Gastrocnemius medialis (tissue), 4 donors: Measurements from ENCODE around the gene IQSEC1. TPM values are rescaled to one million over a fixed set of nuclear protein-coding genes. Genes with fewer than 3 reads are reported as not detected.

Source experiments
- ATAC-seq, 2 donors: fragments of 150-250 bp; one replicate each; pipeline ENCODE4 v1.9.1; 2016
- DNase-seq, 2 donors: peaks; one replicate each; pipeline ENCODE4 v3.0.0-alpha.2; 2019
- H3K27ac ChIP-seq, 4 donors: fragments of 200-600 bp; sonication (generic); 1 replicate in 1 of 4; 2 replicates in 3 of 4; pipeline ENCODE4 v1.5.1; 2016 to 2018; ENCODE audit warnings: mild to moderate bottlenecking in 2 of 4, moderate library complexity in 1 of 4
- H3K27me3 ChIP-seq, 3 donors: fragments of 200-600 bp; sonication (generic) in 2 of 3; 1 replicate in 1 of 3; 2 replicates in 2 of 3; pipeline versions ENCODE4 v1.5.1 to v1.6.0; 2016 to 2019; ENCODE audit warnings: mild to moderate bottlenecking in 1 of 3, moderate library complexity in 1 of 3
- H3K36me3 ChIP-seq, 2 donors: fragments of 200-600 bp; sonication (generic) in 1 of 2; one replicate each; pipeline ENCODE4 v1.5.1; 2017 to 2018
- H3K4me1 ChIP-seq, 2 donors: fragments of 200-600 bp; sonication (generic) in 1 of 2; one replicate each; pipeline ENCODE4 v1.5.1; 2016 to 2017; ENCODE audit warnings: mild to moderate bottlenecking in 2 of 2
- H3K4me3 ChIP-seq, 4 donors: fragments of 200-600 bp; sonication (generic) in 3 of 4; 1 replicate in 1 of 4; 2 replicates in 3 of 4; pipeline ENCODE4 v1.5.1; 2016 to 2019; ENCODE audit warnings: mild to moderate bottlenecking in 2 of 4
- H3K9me3 ChIP-seq, 3 donors: fragments of 200-600 bp; sonication (generic) in 2 of 3; 1 replicate in 1 of 3; 2 replicates in 2 of 3; pipeline ENCODE4 v1.5.1; 2016 to 2019
- POLR2A ChIP-seq, 2 donors: fragments of 450-650 bp; IDR thresholded peaks; one replicate each; pipeline ENCODE4 v1.6.1; 2017; ENCODE audit warnings: antibody characterized with exemption in 2 of 2, mild to moderate bottlenecking in 2 of 2, moderate library complexity in 2 of 2
- in situ Hi-C, 4 donors: fragments of 200-750 bp; cut with MboI; loops; one replicate each; pipeline versions ENCODE4 v1.15.0 to v1.8.0; 2017; ENCODE audit warnings: low sequenced_read_pairs in 4 of 4
- intact Hi-C: fragments of 100-400 bp; cut with DNase I; formaldehyde crosslinking; loops from one replicate; pipeline ENCODE4 v1.15.1; 2023; ENCODE audit warnings: low total_unique reads
- total RNA-seq, 4 donors: library from RNA; depleted of rRNA; stranded (reverse); fragments of >200 nt; gene quantifications; one replicate each; pipeline versions ENCODE4 v1.1.0 to v1.2.3, GENCODE V29; 2016
- TF ChIP-seq, protein P1 (sequence below), 5 experiments: fragments of 450-650 bp in 3 of 5; fragments of 200-600 bp in 2 of 5; sonication (generic) in 2 of 5; IDR thresholded peaks in 4 of 5; conservative IDR thresholded peaks in 1 of 5; 1 replicate in 4 of 5; 2 replicates in 1 of 5; pipeline ENCODE4 v1.5.1; 2016 to 2019; ENCODE audit warnings: antibody characterized with exemption in 5 of 5, mild to moderate bottlenecking in 3 of 5, moderate library complexity in 3 of 5

Gene IQSEC1
- total RNA-seq, 4 donors from 2014 or later = 15.2 to 31.3 (median 28.0) TPM

DNA sequence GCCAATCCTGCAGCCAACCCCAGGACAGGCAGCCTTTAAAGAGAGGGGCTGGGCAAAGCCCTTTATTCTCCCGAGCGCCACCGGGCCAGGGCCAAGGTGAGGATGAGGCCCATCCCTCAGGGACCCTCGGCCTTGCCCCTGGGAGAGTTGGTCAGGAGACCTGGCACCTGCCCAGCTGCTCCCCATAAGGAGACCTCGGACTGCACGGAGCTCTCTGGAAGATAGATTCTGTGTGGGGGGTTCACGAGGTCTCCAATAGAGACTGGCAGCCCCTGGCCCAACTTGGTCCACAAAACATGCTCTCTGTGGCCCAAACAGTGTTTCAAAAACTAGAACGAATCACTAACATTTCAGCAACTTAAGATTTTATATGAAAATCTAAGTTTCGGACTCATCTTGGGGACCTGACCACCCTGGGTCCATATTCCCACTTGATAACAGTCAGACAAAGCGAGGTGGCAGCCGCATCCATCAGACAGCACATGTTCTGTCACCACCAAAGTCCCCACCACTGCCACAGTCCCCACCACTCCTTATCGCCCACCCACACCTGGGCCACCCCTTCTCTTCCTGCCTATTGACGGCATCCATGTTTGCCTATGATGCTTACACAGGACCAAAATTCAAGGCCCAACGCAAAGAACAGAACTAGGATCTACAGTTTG is 117.4 kb downstream of the IQSEC1 start:
- Histone ChIP-seq H3K27me3 (no peaks in the 10 kb centered on the region), H3K4me1 (peaks cover 81 to 90% of the 10 kb centered on the region in 2 donors), H3K9me3 (no peaks in the 10 kb centered on the region), H3K36me3 (no peaks in the 10 kb centered on the region), H3K4me3 (no peak overlapping the region), H3K27ac (peak overlapping the region; percentile 70 to 88 (median 80))
- intact Hi-C loops (loop anchor here (1.0 to 2.0 kb wide), 2 partner anchors 29 to 39 kb away; no protein-coding TSS in a partner anchor), in situ Hi-C loops (no loop called here)
- ATAC-seq (peak in 1 of 2 donors; percentile 2), DNase-seq (no peak)
- TF ChIP-seq, protein P1, sequence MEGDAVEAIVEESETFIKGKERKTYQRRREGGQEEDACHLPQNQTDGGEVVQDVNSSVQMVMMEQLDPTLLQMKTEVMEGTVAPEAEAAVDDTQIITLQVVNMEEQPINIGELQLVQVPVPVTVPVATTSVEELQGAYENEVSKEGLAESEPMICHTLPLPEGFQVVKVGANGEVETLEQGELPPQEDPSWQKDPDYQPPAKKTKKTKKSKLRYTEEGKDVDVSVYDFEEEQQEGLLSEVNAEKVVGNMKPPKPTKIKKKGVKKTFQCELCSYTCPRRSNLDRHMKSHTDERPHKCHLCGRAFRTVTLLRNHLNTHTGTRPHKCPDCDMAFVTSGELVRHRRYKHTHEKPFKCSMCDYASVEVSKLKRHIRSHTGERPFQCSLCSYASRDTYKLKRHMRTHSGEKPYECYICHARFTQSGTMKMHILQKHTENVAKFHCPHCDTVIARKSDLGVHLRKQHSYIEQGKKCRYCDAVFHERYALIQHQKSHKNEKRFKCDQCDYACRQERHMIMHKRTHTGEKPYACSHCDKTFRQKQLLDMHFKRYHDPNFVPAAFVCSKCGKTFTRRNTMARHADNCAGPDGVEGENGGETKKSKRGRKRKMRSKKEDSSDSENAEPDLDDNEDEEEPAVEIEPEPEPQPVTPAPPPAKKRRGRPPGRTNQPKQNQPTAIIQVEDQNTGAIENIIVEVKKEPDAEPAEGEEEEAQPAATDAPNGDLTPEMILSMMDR (IDR thresholded peaks at IDR 0.05 in 4 of 5, conservative IDR thresholded peaks at IDR 0.05 in 1 of 5) = no peak
- TF ChIP-seq POLR2A (IDR thresholded peaks at IDR 0.05) = no peak

DNA sequence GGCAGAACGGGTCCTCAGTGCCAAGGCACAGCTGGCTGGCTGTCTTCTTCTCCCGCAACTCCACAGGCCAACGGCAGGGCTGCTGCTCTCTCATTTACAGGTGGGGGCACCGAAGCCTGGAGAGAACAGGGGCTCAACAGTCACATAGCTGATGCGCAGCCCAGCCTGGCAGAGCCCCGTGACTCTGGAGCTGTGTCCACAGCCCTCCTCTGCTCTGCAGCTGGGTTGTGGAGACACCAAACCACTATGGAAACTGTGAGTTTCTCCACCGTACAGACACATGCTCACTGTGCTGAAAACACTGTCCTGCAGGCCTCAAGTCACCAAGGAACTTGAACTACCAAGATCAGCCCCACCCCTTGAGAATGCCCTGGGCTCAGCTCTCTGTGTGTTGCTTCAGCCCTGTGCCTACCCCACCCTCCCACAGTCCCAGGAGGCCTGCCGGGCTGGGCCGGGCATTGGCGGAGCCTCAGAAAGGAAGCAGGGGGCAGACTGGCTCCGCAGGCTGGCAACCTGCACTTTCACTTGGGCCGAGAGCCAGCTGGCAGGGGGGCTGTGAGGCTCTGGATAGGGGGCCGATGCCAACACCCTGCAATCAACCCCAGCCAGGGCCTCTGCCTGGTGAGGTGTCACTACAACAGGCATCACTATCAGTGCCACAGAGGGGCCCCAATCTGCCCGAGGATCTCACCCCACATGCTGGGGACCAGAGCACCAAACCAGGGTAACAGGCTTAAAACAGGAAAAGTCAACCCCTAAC is 118.2 kb downstream of the IQSEC1 start:
- Histone ChIP-seq H3K4me1 (peaks cover 75 to 85% of the 10 kb centered on the region in 2 donors), H3K36me3 (no peaks in the 10 kb centered on the region), H3K27me3 (no peaks in the 10 kb centered on the region), H3K27ac (peak overlapping the region; percentile 70 to 88 (median 80)), H3K4me3 (no peak overlapping the region), H3K9me3 (no peaks in the 10 kb centered on the region)
- in situ Hi-C loops = no loop called here
- intact Hi-C loops = loop anchor here (1.0 to 2.0 kb wide), 2 partner anchors 29 to 40 kb away; no protein-coding TSS in a partner anchor
- peak; percentile 95 for ATAC-seq
- TF ChIP-seq POLR2A (IDR thresholded peaks at IDR 0.05) = peak in 1 of 2 donors; percentile 21
- TF ChIP-seq, protein P1 (IDR thresholded peaks at IDR 0.05 in 4 of 5, conservative IDR thresholded peaks at IDR 0.05 in 1 of 5) = peak in 4 of 5 experiments; percentile 3 to 52 (median 35)
- DNase-seq = peak; percentile 84 to 95

DNA sequence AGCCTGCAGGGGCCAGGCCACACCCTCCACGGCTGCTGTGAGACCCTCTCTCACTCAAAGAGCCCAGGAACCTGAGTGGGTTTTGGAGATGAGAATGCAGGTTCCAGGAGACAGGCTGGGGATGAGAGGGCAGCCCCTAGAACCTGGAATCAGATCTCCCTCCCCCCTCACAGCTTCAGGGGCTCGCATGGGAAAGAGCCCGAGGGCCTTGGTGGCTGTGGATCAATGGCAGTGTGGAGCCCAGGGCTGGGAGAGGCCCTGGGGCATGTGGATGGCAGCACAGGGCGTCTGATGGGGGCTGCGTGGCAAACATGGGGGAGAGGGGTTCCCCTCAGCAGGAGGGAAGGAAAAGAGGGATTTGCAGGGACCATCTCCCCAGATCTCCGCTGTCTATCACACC is 119.0 kb downstream of the IQSEC1 start:
- no peaks in the 10 kb centered on the region for H3K36me3 ChIP-seq
- H3K4me1 ChIP-seq = peaks cover 75 to 86% of the 10 kb centered on the region in 2 donors
- ATAC-seq (no peak), DNase-seq (no peak)
- no peak overlapping the region for H3K4me3 ChIP-seq
- no peak for TF ChIP-seq POLR2A (IDR thresholded peaks at IDR 0.05)
- TF ChIP-seq, protein P1 (IDR thresholded peaks at IDR 0.05 in 4 of 5, conservative IDR thresholded peaks at IDR 0.05 in 1 of 5) = no peak
- no peaks in the 10 kb centered on the region for H3K27me3 ChIP-seq
- in situ Hi-C loops = no loop called here
- no peaks in the 10 kb centered on the region for H3K9me3 ChIP-seq
- H3K27ac ChIP-seq = peak overlapping the region; percentile 70 to 88 (median 80)
- intact Hi-C loops = loop anchor here (2.0 kb wide), 1 partner anchor 41 kb away; no protein-coding TSS in a partner anchor

DNA sequence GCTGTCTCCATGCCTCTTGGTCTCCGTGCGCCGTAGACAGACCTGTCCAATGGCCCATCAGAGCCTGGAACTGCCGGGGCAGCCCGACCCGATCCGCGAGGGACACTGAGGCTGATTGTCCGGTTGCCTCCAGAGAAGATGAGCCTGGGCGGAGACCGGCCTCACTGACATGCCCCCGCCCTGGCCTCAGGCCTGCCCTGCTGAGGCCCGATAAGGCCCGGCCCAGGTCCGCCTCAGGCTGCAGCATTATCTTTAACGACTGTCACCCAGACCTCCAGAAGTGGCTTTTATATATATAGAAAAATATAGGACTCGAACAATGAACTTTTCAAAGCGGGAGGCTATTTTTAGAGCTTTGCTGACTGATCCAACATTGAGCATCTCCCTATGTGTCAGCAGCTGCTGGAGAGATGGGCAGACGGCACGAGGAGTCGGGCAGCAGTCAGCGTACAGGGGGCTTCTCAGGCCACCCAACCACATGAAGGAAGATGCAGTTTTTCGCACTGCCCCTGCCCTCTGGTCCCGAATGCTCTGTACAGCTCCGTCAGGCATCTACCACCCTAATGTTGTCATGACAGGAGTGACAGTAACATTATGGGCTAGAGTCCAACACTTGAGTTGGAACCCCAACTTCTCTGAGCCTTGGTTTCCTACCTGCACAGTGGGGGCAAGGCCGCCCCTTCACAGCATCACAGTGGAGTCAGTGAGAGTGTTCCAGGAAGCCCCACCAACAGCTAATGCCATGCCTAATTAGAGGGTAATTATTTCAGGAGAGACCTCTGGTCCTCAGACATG is 119.8 kb downstream of the IQSEC1 start:
- Histone ChIP-seq H3K36me3 (no peaks in the 10 kb centered on the region), H3K27me3 (no peaks in the 10 kb centered on the region), H3K27ac (peak overlapping the region; percentile 70 to 88 (median 80)), H3K9me3 (no peaks in the 10 kb centered on the region), H3K4me3 (no peak overlapping the region), H3K4me1 (peaks cover 75 to 86% of the 10 kb centered on the region in 2 donors)
- DNase-seq (no peak), ATAC-seq (no peak)
- TF ChIP-seq, protein P1 (IDR thresholded peaks at IDR 0.05 in 4 of 5, conservative IDR thresholded peaks at IDR 0.05 in 1 of 5) = no peak
- no peak for TF ChIP-seq POLR2A (IDR thresholded peaks at IDR 0.05)
- in situ Hi-C loops = no loop called here
- intact Hi-C loops = no loop called here
